Tongue (tissue), 2 donors: Measurements from ENCODE around the gene PARD3. TPM values are rescaled to one million over a fixed set of nuclear protein-coding genes. Genes with fewer than 3 reads are reported as not detected.

Experiments used
- DNase-seq: peaks from one replicate; pipeline ENCODE4 v3.0.0-alpha.2; 2015
- total RNA-seq: library from RNA; depleted of rRNA; stranded (reverse); fragments of >200 nt; gene quantifications from one replicate; pipeline ENCODE4 v1.2.3, GENCODE V29; 2014

The PARD3 gene
- total RNA-seq, 1 donor from 2014 or later: 129 TPM

- DNase-seq: no peak
Measured at GRCh38 chr10:34615770-34616169, 199.3 kb downstream of the PARD3 start.

DNA sequence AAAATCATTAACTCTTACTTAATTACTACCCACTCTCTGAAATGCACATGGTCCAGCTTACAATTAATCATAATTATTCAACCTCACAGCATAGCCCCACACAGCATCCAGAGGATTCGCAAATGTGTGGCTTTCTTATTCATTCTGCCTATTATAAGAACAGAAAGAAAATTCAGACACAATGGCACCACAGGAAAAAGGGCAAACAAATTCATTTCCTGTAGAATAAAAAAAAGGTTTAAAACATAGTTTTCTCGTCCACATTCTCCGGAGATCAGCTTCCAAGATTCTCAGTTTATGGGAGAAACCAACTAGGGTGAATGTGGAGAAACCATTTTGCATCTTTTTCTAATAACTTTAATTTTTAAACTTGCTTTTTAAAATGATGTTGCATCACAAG is 201.6 kb downstream of the PARD3 start:
- DNase-seq: no peak

- no peak for DNase-seq
Measured at GRCh38 chr10:34612938-34613337, 202.2 kb downstream of the PARD3 start.

DNA sequence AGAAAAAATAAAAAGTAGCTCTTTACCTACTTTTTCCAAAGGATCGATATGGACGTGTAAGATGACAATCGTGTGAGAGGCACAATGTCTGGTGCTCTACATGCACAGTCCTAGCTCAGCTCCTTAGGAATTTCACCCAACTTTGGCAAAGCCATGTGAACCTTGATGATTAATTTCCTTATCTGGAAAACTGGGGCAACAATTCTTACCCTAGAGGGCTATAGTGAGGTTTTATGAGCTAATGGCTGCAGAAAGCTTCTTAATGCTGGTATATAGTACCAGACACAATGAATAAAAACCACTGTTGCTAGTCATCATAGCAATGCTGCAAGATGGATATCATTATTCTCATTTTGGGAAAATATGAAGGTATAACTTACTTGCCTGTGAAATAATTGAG is 202.7 kb downstream of the PARD3 start:
- DNase-seq: no peak

DNA sequence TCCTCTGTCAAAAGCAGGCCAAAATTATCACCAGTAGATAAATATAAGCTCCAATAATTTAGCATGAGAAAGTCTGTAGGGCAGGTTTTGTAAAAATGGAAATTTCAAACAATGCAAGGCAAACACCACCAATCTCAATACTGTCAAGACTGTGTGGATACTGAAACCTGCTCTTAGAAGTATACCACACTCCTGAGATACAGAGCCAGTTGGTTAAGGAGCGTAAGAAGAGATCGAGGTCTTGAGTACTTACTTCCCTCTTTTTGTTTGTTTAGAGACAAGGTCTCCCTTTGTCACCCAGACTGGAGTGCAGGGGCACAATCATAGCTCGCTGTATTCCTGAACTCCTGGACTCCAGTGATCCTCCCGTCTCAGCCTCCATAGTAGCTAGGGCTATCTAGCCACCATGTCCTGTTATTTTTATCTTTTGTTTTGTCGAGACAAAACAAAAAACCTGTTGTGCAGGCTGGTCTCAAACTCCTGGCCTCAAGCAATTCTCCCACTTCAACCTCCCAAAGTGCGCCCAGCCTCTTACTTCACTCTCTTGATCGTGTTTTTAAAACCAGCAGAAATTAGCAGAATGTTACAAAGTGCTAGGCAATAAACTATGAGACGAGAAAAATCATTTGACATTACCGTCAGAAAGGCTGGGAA is 205.7 kb downstream of the PARD3 start:
- no peak for DNase-seq

GRCh38 chr10:34607894-34608293 is 207.2 kb downstream of the PARD3 start:
- DNase-seq: peak; percentile 50

GRCh38 chr10:34606890-34607289 is 208.2 kb downstream of the PARD3 start:
- no peak for DNase-seq

DNA sequence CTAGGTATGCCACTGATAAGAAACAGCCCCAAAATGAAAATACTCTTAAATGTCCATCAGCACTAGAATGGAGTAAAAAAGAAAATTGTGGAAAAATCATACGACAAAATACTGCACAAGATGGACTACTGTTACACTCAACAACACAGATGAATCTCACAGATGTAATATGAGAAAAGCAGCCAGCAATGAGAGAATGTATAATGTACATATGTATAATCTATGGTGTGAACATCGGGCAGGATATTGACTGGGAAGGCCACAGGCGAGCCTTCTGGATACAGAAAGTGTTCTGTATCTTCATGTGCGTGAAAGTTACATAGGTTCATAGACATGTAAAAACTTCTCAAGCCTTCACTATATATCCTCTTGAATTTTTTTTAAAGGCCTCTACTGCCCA is 212.6 kb downstream of the PARD3 start:
- DNase-seq: no peak

GRCh38 chr10:34601691-34602090 is 213.4 kb downstream of the PARD3 start:
- DNase-seq: no peak

GRCh38 chr10:34599026-34599795 is 215.9 kb downstream of the PARD3 start:
- no peak for DNase-seq

- DNase-seq: no peak
Measured at GRCh38 chr10:34596351-34596750, 218.7 kb downstream of the PARD3 start.

DNA sequence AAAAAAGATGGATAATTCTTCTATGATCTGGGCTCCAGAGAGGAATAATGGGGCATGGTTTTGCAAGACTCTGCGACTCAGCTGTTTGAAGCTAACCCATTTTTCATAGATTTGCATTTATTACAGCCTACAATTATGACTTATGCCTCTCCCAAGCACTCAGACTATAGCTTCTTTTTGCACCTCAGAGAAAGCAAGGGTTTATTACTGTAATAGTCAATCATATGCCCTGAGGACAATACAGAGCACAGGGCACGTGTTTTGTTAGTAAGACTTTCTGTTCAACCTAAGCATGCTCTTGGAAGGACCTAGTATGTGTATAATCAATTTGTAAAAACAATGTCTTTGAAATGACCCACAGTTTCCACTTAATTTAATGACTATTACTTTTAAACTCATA is 221.2 kb downstream of the PARD3 start:
- no peak for DNase-seq

DNA sequence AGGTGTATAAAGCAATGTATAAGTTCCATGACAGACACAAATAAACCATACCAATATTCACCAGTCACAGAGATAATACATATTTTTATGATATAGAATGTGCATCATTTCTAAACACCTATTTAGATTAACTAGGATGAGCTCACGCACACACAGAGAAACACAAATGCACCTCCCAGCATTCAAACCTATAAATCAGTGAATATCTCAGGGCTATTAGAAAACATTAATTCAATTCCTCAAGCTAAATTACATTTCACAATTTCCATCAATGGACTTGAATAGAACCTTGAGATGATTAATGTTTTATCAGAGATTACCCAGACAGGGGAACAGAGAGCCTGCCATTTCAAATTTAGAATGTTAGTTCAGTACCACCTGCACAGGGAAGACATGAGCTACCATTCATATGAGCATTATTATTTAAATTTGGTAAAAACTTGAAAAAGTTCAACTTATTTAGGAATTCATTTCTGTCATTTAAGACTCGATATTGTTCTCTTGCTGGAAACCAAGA is 221.7 kb downstream of the PARD3 start:
- DNase-seq: no peak

GRCh38 chr10:34590793-34591192 is 224.3 kb downstream of the PARD3 start:
- DNase-seq: no peak

DNA sequence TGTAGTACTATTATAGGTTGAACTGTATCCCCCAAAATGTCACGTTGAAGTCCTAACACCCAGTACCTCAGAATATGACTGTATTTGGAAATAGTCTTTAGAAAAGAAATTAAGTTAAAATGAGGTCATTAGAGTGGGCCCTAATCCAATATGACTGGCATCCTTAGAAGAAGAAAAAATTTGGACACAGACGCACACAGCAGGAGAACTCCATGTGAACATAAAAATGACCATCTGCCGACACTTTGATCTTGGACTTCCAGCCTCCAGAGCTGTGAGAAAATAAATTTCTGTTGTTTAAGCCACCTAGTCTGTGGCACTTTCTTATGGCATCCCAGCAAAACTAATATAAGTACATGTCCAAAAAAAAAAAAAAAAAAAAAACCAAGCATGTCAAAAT is 225.8 kb downstream of the PARD3 start:
- DNase-seq: no peak

GRCh38 chr10:34587680-34588019 is 227.4 kb downstream of the PARD3 start:
- DNase-seq: no peak

DNA sequence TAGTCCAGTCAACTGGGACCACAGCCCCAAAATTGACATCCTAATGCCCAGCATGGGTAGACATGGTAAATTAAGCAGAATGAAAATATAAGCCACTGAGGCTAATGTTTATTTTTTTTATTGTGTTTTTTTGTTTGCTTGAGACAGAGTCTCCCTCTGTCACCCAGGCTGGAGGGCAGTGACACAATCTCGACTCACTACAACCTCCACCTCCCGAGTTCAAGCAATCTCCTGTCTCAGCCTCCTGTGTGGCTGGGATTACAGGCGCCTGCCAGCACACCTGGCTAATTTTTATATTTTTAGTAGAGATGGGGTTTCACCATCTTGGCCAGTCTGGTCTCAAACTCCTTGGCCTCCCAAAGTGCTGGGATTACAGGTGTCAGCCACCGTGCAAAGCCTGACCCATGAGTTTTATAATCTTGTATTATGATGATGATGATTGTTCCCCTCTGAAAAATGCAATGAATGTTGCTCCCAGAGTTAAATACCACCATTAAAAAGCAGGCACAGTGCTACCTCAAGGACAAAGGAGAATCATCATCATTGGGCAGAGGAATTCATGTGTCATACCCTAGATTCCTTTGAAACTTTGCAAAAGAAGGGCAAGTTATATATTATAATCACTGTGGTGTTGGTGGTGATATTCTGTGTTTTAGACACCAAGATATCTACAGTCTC is 228.0 kb downstream of the PARD3 start:
- DNase-seq: no peak

DNA sequence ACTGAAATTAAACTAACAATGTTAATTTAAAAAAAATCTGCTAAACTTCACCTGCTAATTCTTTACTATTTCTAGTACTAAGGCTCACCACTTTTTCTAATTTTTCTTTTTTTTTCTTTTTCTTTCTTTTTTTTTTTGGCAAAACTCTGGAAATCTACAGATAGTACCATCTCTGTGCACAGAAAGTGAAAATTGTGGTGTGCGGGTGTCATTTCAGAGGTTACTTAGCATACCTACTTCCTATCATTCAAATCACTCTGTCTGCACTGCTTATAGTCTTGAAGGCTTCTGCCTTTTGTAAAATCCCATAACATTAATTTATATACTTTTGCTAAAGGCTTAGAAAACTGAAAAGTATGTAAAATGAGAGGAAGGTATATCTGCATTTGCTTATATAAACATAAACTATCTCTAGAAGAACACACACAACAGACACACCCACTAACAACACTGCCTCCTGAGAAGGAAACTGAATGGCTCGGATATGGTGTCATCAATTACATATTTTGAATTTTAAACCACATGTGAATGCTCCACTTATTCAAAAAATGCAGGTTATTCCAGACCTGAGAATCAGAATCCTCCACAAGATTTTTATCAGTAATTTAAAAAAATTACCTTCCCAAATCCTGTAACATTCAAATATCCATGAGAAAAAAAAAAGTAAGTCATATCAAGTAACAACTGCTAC is 229.5 kb downstream of the PARD3 start:
- no peak for DNase-seq

DNA sequence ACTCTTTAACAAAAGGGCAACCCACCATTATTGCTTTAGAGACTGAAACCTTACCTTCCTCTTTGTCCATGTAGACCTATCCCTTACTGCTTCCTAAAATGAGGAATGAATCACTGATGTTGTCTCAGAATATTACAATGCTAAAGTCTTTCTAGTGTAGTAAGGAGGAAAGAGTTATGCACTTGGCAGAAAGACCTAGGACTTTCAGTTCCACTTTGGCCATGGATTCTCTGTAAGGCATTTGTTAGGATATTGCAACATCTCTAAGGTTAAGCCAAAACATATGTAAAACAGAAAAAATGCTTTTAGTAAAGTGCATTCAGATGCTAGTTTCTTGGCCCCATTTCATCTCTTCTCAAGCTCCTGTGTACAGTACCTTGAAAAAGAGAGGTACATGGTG is 230.9 kb downstream of the PARD3 start:
- DNase-seq: peak; percentile 84

- DNase-seq: peak; percentile 39
Measured at GRCh38 chr10:34581801-34582532, 233.1 kb downstream of the PARD3 start.

- no peak for DNase-seq
Measured at GRCh38 chr10:34580643-34581042, 234.5 kb downstream of the PARD3 start.

GRCh38 chr10:34580214-34580613 is 234.9 kb downstream of the PARD3 start:
- no peak for DNase-seq
